Gastroesophageal sphincter (tissue), 3 donors: ENCODE measurements around the gene GIMAP2.
"Not testable (repeated sequence)": the region's sequence is repeated elsewhere in the genome, so short reads cannot be mapped to it uniquely, and the experiment has no call there.

Source experiments
- EP300 ChIP-seq: sonication (generic); formaldehyde crosslinking; IDR thresholded peaks from one replicate; pipeline ENCODE4 v1.6.1; 2017; ENCODE audit warnings: antibody characterized with exemption, mild to moderate bottlenecking
- POLR2A ChIP-seq, 2 donors: fragments of 450-650 bp; IDR thresholded peaks; one replicate each; pipeline ENCODE4 v1.6.1; 2017; ENCODE audit warnings: antibody characterized with exemption in 2 of 2, mild to moderate bottlenecking in 2 of 2, moderate library complexity in 1 of 2
- TF ChIP-seq, protein P1 (sequence below), 4 experiments: fragments of 200-600 bp in 2 of 4; fragments of 450-650 bp in 2 of 4; sonication (generic) in 1 of 4; IDR thresholded peaks; one replicate each; pipeline ENCODE4 v1.5.1; 2017 to 2019; ENCODE audit warnings: antibody characterized with exemption in 4 of 4, mild to moderate bottlenecking in 2 of 4, moderate library complexity in 2 of 4

DNA sequence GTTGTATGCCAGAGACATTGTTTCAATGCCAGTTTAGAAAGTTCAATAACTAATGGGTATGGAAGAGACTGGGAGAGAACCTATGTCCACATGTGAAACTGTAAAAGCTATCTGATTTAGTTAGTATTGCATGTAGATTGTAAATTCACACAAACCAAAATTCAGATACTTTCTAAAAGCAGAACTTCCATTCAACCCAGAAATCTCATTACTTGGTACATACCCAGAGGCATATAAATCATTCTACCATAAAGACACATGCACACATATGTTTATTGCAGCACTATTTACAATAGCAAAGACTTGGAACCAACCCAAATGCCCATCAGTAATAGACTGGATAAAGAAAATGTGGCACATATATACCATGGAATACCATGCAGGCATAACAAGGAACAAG lies 22.7 kb upstream of the GIMAP2 start:
- TF ChIP-seq, protein P1, sequence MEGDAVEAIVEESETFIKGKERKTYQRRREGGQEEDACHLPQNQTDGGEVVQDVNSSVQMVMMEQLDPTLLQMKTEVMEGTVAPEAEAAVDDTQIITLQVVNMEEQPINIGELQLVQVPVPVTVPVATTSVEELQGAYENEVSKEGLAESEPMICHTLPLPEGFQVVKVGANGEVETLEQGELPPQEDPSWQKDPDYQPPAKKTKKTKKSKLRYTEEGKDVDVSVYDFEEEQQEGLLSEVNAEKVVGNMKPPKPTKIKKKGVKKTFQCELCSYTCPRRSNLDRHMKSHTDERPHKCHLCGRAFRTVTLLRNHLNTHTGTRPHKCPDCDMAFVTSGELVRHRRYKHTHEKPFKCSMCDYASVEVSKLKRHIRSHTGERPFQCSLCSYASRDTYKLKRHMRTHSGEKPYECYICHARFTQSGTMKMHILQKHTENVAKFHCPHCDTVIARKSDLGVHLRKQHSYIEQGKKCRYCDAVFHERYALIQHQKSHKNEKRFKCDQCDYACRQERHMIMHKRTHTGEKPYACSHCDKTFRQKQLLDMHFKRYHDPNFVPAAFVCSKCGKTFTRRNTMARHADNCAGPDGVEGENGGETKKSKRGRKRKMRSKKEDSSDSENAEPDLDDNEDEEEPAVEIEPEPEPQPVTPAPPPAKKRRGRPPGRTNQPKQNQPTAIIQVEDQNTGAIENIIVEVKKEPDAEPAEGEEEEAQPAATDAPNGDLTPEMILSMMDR (IDR thresholded peaks at IDR 0.05): not testable (repeated sequence)
- not testable (repeated sequence) for TF ChIP-seq EP300; POLR2A (IDR thresholded peaks at IDR 0.05)
